ENCODE measurements around the gene LYL1. TPM values are rescaled to one million over a fixed set of nuclear protein-coding genes. Genes with fewer than 3 reads are reported as not detected.

The LYL1 gene
- total and polyA plus RNA-seq, 11 donors, result 5.2 to 19.1 (median 8.3) TPM

GRCh38 chr19:13072188-13072908 lies 30.3 kb downstream of the LYL1 start:
- Histone ChIP-seq H3K27ac (peak overlapping the region in 7 of 12 donors; percentile 6 to 98 (median 15)), H3K4me1 (peaks cover 23 to 75% (median 60%) of the 10 kb centered on the region in 12 donors), H3K27me3 (no peaks in the 10 kb centered on the region), H3K9me3 (no peaks in the 10 kb centered on the region), H3K4me3 (no peak overlapping the region), H3K36me3 (peaks cover 0 to 39% (median 25%) of the 10 kb centered on the region in 9 donors)
- 76 to 90% (median 84%) methylated on average over 5 to 9 of the region's 9 CpGs for WGBS, 4 donors
- ATAC-seq, result peak in 1 of 4 donors; percentile 19
- TF ChIP-seq POLR2A (IDR thresholded peaks at IDR 0.05), result no peak
- TF ChIP-seq CTCF (IDR thresholded peaks at IDR 0.05), result no peak
- intact Hi-C loops (cut with DNase I), result no loop called here
- DNase-seq, result no peak

- H3K27ac ChIP-seq, result peak overlapping the region in 8 of 12 donors; percentile 6 to 98 (median 46)
- peaks cover 26 to 75% (median 62%) of the 10 kb centered on the region in 12 donors for H3K4me1 ChIP-seq
- H3K9me3 ChIP-seq, result no peaks in the 10 kb centered on the region
- H3K36me3 ChIP-seq, result peaks cover 0 to 36% (median 25%) of the 10 kb centered on the region in 9 donors
- WGBS, 4 donors, result 75 to 84% (median 79%) methylated on average over 6 to 9 of the region's 9 CpGs
- H3K4me3 ChIP-seq, result no peak overlapping the region
- intact Hi-C loops (cut with DNase I), result no loop called here
- DNase-seq, result no peak
- no peaks in the 10 kb centered on the region for H3K27me3 ChIP-seq
- TF ChIP-seq POLR2A (IDR thresholded peaks at IDR 0.05) (no peak), CTCF (IDR thresholded peaks at IDR 0.05) (no peak)
- ATAC-seq, result no peak
Measured at GRCh38 chr19:13071444-13072187, 31.0 kb downstream of the LYL1 start.

GRCh38 chr19:13070425-13071140 lies 32.1 kb downstream of the LYL1 start:
- no peaks in the 10 kb centered on the region for H3K27me3 ChIP-seq
- H3K4me1 ChIP-seq, result peaks cover 35 to 77% (median 68%) of the 10 kb centered on the region in 12 donors
- TF ChIP-seq POLR2A (IDR thresholded peaks at IDR 0.05) (no peak), CTCF (IDR thresholded peaks at IDR 0.05) (no peak)
- ATAC-seq (peak in 1 of 4 donors; percentile 4), DNase-seq (no peak)
- intact Hi-C loops (cut with DNase I), result no loop called here
- peak overlapping the region; percentile 61 to 98 (median 80) for H3K27ac ChIP-seq
- no peaks in the 10 kb centered on the region for H3K9me3 ChIP-seq
- H3K4me3 ChIP-seq, result peak overlapping the region in 6 of 12 donors; percentile 4 to 33 (median 14)
- WGBS, 4 donors, result 69 to 86% (median 78%) methylated on average over 21 to 32 of the region's 32 CpGs
- H3K36me3 ChIP-seq, result peaks cover 0 to 27% (median 17%) of the 10 kb centered on the region in 9 donors
